AG10803 (cell line): ENCODE data around the gene DNAH12.

Source experiments
- DNase-seq: peaks from one replicate; pipeline ENCODE4 v3.0.0; 2010; ENCODE audit warnings: low read depth
- H3K4me3 ChIP-seq: 2 replicates; pipeline ENCODE4 v1.5.1; 2011; ENCODE audit warnings: mild to moderate bottlenecking, low read length, control low read depth
- CTCF ChIP-seq: conservative IDR thresholded peaks from 2 replicates; pipeline ENCODE4 v1.5.1; 2011; ENCODE audit warnings: mild to moderate bottlenecking, low read length, control low read depth, inconsistent platforms

DNAH12 gene

DNA sequence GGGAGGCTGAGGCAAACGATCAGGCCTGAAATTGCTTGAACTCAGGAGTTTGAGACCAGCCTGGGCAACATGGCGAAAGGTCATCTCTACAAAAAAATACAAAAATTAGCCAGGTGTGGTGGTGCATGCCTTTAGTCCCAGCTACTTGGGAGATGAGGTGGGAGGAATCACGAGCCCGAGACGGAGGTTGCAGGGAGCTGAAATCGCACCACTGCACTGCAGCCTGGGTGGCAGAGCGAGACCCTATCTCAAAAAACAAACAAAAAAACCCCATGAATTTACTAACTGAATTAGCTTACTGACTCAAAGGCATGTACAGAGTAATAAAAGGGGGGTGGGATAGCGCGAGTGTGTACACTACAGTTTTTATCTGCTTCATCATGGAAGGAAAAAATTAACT, 33.7 kb upstream of the DNAH12 start:
- no peak for DNase-seq
- no peak for TF ChIP-seq CTCF
- no peak overlapping the region for H3K4me3 ChIP-seq

DNA sequence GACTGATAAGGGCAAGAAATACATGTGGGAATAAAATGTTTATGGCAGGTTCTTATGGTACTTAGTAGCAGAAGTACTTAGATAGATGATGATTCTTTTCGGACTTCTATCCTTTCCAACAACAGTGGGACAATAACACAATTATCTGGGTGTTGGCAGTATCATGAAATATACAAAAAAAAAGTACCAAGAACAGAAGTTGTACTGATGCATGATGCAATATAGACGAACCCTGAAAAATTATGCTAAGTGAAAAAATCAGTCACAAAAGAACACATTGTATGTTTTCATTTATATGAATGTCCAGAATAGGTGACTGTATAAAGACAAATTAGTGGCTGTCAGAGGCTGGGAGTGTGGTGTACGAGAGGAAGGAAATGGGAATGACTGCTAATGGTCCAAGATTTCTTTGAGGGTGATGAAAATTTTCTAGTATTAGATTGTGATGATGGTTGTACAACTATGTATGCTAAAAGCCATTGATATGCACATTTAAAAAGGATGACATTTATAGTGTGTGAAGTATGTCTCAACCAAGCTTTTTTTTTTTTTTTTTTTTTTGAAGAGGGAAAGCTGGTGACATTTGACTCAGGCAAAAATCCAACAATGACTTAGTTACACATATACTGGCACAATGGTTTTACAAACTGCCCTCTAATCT, 32.0 kb upstream of the DNAH12 start:
- DNase-seq: no peak
- H3K4me3 ChIP-seq: no peak overlapping the region
- TF ChIP-seq CTCF: no peak

- H3K4me3 ChIP-seq: no peak overlapping the region
- DNase-seq: no peak
- no peak for TF ChIP-seq CTCF
Observed at GRCh38 chr3:57572096-57572495, 28.0 kb upstream of the DNAH12 start.

DNA sequence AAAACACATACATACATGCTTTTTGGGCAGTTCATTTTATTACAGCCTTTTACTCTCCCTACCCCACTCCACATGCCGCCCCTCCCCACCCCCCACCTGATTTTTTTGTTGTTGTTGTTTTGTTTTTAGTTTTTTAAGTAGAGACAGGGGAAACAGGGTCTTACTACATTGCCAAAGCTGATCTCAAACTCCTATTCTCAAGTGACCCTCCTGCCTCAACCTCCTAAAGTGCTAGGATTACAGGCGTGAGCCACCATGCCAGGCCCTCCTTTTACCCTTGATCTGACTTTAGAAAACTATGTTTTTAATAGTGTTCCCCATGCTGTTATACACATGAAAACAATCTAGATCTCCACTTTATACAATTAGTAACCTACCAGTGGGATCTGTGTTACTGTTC, 26.7 kb upstream of the DNAH12 start:
- TF ChIP-seq CTCF: no peak
- no peak overlapping the region for H3K4me3 ChIP-seq
- no peak for DNase-seq

DNA sequence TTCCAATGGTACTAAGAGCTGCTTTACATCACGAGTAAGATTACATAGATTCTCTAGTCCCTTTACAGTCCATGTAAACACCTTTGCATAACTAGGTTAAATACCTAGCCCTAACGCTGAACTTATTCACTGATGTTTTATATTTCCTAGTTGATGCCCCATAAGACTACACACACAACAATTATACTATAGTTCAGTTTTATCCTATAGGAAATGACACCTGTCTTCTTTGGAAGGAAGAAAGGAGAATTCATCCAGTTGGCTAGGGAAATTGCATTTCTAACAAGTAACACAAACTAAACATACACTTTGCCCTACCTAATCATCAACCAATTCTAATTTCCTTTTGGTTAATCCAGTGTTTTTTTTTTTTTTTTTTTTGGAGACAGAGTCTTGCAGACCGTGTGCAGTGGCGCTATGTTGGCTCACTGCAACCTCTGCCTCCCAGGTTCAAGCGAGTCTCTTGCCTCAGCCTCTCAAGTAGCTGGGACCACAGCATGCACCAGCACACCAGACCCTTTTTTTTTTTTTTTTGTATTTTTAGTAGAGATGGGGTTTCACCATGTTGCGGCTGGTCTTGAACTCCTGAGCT, 25.8 kb upstream of the DNAH12 start:
- H3K4me3 ChIP-seq: no peak overlapping the region
- no peak for TF ChIP-seq CTCF
- DNase-seq: no peak

GRCh38 chr3:57559526-57559925, 15.4 kb upstream of the DNAH12 start:
- DNase-seq: peak; percentile 71
- H3K4me3 ChIP-seq: no peak overlapping the region
- TF ChIP-seq CTCF: no peak

GRCh38 chr3:57557085-57557537, 13.0 kb upstream of the DNAH12 start:
- TF ChIP-seq CTCF: no peak
- peak; percentile 51 for DNase-seq
- peak overlapping the region; percentile 98 for H3K4me3 ChIP-seq
